ENCODE data around the gene ABCB11.
"Not testable (repeated sequence)": the region's sequence is repeated elsewhere in the genome, so short reads cannot be mapped to it uniquely, and the experiment has no call there.

Gene ABCB11

DNA sequence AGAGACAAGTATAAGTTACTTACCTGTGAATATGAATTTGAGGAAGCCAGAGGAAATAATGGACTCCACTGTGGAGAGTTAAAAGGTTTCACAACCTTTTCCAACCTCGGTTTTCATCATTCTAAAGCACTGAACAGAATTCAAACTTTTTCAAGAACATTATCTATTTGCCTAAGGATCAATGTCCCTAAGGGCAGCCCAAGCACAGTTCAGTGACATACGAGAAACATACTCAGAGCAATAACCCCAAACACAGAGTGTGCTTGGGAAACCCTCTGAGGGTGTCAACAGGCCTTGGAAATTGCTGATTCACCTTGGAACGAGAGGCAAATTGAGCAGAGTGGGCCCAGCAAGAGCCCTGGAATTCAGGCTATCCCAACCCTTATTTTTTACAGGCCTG is at the start of gene ABCB11:
ABCB11 (minus strand) TSS at position 123 of the 400 bp plus-strand sequence. CDS start 13,199 bp downstream, outside the sequence.
- DNase-seq, result no peak

DNA sequence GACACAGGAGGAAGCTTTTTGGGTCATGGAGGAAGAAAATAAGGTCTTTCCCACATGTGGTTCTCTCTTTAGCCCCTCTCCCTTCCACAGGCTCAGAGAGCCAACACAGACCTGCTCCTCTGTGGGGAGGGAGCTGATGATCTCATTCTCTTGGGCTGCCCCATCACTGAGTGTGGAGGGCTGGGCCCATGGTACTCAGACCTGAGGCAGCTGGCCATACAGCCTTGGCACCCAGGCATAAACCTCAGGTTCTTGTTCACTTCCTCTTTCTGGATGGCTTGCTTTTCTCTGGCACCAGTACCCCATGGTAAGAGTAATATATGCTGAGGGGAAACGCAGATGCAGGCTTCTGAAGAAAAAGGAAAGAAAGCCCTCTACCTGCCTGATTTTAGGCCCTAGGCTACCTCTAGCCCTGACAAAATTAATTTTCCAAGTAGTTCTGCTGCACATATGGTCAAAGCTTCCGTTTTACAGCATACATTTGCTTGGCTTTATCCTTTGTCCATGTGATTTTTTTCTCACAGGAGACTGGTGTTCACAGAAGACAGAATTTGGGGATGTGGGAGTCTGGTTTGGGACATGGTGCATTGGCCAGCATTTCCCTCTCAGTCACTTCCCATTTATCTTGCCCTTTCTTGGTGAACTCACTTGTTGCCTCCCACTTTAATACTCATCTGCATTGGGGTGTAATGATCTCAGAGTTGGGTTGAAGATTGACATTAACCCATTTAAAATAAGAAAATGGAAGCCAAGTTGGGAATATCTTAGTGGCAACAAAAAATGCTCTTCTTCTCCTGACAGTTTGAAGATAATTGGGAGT is 49.3 kb upstream of the ABCB11 start:
- DNase-seq, result no peak

DNA sequence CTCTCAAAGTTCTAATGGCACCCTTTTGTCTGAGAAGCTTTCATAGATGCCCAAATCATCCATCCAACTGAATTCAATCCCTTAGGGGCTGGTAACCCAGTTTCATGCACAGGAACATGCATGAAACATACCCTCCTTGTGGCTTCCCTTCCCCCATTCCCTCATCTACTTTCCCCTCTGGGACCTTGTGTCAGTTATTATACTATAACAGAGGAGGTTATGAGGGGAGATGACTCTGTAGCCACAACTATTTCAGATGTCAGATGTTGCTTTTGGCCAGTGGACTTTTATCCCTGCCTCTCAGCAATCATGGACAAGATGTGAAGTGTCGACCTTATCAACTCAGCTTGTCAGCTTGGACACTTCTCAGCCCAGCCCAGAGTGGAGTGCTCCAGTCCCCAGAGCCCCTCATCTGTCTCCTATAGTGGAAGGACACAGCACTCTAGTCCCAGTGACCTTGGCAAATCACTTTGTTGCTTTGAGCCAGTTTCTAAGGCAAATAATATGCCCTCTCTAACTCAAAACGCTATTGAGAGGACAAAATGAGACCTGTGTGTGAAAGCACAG is 46.6 kb upstream of the ABCB11 start:
- peak; percentile 50 for DNase-seq

DNA sequence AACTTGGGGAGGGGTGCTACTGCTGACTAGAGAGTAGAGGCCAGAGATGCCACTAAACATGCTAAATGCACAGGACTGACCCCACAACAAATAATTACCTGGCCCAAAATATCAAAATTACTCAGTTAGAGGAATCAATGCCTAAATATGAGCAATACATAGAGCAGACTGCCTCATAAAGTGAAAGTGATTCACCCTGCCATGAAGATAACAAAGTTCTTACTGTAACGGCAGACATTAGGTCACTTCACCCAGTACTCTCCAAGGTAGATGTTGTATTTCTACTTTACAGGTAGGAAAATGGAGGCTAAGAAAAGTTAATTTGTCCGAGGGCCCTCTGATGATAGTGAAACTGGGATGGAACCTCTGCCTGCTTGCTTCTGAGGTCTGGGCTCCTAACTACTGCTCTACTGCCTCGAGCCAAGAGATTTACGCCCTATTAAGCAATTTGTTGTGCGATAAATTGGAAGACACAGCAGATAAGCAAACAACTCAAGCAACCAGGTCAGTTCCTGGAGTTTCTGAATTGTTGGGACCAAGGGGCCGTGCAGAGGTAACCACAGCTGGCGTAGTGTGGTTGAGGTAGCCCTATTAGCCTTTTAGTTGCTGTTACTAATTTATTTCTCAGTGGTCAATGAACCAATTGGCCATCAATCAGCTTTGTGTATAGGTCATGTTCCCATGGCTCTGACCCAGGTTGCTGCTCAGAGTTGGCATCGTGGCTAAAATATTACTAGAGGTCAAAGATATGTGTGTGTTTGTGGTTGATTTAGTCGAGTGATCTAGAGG is 43.0 kb upstream of the ABCB11 start:
- peak; percentile 25 for DNase-seq

DNA sequence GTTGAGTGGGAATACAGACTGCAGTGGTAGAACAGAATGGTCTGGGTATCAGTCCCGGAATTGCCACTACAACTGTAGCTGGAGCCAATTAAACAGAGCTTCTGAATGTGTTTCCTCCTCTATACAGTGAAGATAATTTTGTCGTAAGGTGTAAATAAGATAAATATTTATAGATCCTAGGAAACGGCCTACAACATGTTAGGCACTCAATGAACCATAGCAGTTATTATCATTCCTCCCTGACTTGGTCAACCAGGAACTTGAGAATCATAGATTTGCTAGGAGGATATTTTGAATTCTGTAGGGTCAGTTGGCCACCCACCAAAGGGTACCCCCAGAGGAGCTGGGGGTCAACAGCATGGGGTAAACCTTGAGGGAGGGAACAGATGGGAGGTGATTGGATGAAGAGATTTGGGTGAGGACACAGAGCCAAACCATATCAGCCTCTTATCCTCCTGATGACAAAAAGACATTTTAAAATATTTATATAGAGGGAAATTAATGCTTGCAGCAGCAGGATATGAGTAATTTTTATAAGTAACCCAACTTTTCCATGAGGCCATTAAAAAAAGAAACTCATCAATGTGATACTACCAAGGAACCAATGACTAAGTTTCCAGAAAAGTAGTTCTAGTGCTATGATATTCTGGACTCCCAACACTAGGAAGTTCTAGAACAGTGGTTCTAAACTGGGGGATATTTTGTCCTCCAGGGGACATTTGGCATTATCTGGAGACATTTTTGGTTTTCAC is 42.3 kb upstream of the ABCB11 start:
- no peak for DNase-seq

DNA sequence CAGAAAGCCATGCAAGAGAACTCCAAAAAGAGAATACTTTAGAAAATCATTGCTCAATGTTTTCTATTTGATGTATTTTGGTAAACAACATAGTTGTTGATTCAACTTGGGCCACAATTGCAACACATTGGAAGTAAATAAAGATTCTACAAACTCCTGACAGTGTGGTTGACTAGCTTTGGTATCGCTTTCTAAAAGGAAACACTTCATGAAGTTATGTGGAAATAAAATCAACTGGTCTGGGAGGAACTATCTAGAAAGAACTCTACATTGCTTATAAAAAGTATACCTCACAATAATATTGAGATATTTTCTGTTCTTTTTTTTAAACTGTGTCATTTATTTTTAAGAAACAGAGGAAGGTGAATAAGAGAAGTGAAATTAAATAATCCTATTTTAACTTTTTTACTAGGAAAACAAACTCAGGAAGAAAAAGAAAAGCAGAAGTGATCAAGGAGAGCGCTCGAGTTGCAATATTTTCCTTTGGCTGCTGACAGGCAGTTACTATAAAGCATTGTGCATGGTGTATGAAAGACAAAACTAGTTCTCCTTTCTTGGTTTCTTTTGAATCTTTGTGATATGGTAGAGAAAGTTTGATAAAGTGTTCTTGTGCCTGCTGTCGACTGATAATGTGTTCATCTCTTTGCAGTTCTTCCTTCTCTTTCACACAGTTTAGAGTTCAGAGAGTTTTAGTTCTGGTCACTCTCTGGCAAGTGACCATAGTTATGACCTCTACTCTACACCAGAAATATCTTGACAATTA is 41.2 kb upstream of the ABCB11 start:
- DNase-seq, result no peak

DNA sequence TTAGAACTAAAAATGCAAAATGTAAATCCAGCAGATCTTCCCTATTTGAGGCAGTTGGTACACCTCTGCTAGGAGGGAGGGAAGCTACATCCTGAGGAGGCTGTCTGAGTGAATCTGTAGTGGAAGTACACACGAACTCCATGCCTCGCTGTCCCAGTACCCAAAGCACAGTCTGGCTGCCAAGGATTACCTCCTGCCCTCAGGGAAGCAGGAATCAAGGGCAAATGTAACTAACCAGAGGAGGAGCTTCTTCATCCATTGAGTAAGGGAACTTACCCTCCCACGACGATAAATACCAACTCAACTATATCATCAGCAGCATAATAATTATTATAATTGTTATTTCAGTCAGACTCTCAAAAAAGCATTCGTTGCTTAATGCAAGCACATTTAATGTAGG is 40.3 kb upstream of the ABCB11 start:
- no peak for DNase-seq

DNA sequence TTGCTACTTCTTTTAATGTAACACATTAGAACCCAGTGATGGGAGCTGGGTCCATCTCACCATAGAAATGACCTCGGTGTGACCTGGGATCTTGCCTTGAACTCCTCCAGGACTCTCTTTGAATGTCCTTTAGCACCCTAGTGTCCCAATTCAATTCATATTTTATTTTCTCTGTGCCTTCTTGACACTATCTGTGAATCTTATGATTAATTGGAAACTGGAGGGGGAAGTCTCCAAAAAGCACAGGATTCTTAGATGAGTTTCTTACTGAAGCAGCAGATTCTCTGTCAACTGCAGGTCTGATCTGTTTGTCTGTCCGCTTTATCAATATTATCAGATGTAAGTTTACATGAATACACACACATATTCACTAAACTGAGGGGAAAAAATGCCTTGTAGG is 38.7 kb upstream of the ABCB11 start:
- no peak for DNase-seq

DNA sequence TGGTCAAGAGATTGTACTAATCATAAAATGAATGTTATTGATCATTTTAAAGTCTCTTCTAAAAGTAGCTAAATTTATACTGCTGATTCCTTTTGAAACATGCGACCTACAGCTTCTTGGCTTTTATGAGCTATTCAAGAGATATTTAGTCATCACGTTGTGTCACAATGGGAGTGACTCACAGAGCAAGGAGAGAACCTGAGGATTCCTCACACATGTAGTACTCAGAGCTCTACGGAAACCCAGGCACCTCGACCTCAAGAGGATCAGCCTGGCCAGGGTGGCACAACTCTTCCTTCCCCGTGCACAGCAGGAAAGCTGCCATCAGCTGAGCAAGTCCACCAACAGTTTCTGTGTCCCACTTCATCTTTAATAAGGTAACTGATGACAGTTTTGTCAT is 38.2 kb upstream of the ABCB11 start, which contains the start of gene DHRS9:
DHRS9 (plus strand) TSS at position 223 of the 400 bp plus-strand sequence. CDS start 12,019 bp downstream, outside the sequence.
- no peak for DNase-seq

DNA sequence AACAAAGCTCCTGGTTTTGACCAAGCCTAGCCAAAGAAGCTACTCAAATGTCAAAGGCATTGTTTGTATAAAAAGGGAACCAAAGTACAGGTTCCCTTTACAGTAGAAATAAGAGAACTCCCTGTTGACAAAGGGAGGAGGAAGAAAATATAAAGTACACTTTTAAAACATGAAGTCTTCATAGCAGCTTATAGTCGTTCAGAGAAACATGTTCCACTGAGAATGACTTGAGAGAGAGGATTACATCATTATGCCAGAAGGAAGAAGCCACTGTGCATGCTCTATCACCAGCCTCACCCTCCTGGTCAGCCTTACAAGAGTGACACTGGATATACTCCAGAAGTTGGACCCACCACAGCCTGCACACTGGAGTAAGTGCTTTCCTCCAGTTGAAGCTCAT is 35.8 kb upstream of the ABCB11 start:
- DNase-seq, result no peak

DNA sequence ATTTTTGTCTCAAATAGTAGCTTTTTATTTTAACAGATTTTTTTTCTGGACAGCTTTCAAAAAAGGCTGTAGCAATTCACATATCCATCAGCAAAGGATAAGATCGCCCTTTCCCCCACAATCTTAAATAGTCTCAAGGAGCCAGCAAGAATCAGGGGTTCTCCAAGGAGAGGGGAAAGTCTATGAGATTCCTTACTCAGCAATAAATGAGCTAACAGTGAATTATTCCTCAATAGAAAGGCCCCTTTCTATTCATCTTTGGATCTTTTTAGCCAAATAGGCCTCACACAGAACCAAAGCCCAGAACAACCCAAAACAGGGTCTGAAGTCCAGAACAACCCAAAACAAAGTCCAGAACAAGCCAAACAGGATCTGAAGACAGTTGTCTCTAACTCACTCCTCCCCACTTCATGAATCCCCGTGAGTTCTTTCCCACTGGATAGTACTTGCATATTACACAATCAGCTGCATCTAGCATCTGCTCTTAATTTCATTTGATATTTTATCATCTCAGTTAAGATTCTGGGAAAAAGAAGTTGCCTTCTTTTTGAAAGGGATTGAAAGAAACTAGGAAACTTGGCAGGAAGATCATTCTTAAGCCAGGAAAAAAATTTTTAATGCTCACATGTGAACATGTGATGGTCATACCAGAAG is 34.9 kb upstream of the ABCB11 start:
- DNase-seq, result no peak

DNA sequence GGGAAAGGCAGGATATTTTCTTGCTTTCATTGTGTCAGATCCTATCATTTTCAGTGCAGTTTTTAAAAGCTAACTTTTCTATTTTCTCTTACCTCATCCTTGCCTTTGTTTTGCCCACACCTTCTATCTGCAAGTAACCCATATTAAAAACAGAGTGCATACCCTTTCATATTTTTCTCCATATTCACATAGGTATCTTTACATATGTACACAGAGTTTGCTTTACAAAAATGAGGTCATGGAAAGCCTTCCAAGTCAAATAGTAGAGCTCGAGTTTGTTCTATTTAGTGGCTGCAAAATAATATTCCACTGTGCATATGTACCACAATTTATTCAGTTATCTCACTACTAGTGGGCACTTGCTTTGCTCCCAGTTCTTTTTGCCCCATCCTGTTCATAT is 34.3 kb upstream of the ABCB11 start:
- DNase-seq, result no peak

DNA sequence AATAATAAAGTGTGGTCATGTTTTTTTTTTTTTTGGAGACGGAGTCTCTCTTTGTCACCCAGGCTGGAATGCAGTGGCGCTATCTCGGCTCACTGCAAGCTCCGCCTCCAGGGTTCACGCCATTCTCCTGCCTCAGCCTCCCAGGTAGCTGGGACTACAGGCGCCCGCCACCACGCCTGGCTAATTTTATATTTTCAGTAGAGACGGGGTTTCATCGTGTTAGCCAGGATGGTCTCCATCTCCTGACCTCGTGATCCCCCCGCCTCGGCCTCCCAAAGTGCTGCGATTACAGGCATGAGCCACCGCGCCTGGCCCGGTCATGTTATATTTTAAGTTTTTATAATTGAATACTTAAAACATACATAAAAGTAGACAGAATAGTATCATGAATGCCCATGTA is 33.1 kb upstream of the ABCB11 start:
- DNase-seq, result not testable (repeated sequence)

DNA sequence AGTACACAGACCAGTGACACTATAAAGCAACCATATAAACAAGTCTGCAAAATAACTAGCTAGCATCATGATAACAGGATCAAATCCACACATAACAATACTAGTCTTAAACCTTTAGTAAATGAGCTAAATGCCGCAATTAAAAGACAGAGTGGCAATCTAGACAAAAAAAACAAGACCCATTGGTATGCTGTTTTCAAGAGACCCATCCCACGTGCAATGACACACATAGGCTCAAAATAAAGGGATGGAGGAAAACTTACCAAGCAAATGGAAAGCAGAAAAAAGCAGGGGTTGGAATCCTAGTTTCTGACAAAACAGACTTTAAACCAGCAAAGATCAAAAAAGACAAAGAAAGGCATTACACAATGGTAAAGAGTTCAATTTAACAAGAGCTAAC is 23.5 kb upstream of the ABCB11 start:
- DNase-seq, result not testable (repeated sequence)

DNA sequence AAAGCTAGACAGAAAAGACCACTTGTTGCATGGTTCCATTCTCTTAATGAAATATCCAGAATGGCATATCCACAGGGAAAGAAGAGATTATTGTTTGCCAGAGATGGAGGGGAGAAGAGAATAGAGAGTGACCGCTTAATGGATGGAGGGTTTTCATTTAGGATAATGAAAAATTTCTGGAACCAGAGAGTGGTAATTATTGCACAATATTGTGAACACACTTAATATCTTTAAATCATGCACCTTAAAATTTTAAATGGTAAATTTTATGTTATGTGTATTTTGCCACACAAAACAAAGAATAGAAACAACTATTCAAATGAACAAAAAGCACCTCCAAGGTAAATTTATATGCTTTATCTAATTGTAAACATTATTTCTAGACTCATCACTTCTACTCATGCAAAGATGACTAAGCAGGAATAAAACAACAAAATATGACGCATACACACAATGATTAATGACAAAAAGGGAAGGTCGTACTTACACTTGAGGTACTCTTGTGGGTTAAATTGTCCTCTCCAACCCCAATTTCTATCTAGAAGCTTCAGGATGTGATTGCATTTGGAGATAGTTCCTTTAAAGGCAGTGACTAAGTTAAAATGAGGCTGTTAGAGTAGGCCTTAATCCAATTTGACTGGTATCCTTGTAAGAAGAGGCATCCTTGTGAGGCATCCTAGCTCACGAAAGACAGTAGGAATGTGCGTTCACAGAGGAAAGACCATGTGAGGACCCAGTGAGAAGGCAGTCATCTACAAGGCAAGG is 19.5 kb upstream of the ABCB11 start:
- DNase-seq, result no peak

DNA sequence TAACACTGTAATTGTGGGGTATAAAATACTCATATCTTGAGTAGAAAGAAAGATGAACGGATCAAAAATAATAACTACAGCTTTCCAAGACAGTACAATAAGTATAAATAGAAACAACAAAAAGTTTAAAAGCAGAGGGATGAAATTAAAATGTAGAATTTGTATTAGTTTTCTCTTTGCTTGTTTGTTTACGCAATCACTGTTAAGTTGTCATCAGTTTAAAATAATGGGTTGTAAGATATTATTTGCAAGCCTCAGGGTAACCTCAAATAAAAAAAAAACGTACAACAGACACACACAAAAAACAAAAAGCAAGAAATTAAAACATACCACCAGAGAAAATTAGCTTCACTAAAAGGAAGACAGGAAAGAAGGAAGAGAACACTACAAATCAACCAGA is 18.0 kb upstream of the ABCB11 start:
- no peak for DNase-seq

DNA sequence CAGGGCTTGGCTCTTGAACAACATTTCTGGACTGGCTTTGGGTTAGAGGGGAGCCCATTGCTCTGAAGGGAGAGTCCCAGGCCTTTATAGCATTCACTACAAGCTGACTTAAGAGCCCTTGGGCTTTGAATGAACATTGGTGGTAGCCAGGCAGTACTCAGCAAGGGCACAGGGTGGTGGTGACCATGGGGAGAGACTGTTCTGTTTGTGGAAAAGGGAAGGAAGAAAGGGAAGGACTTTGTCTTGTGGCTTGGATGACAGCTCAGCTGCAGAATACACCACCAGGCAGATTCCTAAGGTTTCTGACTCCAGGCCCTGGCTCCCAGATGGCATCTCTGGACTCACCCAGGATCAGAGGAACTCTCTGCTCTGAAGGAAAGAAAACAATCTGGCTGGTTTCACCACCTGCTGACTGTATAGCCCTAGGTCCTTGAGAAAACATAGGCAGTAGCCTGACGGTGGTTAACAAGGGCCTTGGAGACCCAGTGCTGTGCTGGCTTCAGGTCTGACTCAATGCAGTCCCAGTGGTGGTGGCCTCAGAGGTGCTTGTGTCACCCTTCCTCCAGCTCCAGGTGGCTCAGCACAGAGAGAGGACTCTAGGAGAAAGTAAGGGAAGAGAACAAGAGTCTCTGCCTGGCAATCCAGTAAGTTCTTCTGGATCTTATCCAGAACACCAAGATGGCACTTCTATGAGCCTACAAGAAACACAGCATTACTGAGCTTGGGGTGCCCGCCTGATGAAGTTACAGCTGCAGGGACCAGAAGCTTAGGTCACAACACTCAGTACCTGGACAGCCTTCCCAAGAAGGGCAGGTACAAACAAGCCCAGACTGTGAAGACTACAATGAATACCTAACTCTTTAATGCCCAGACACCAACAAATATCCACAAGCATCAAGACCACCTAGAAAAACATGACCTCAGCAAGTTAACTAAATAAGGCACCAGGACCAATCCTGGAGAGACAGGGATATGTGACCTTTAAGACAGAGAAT is 16.4 kb upstream of the ABCB11 start:
- no peak for DNase-seq

DNA sequence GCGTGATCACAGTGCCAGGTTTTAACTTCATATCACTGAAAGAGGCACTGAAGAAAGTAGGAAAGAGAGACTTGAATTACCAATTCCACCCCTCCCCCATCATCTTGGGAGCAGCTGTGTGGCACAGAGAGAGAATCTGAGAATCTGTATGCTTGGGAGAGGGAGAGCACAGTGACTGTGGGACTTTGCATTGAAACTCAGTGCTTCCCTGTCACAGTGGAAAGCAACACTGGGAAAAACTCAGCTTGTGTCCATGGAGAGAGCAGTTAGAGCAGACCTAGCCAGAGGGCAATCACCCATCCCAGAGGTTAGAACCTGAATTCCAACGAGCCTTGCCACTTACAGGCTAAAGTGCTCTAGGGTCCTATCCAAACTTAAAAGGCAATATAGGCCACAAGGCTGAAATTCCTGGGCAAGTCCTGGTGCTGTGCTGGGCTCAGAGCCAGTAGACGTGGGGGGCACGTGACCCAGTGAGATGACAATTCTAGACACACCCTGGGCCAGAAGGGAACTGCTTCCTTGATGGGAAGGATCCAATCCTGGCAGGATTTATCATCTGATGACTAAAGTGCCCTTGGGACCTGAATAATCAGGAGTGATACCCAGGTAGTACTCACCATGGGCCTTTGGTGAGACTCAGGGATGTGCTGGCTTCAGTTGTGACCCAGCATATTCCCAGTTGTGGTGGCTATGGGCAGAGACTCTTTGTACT is 15.5 kb upstream of the ABCB11 start:
- DNase-seq, result no peak

DNA sequence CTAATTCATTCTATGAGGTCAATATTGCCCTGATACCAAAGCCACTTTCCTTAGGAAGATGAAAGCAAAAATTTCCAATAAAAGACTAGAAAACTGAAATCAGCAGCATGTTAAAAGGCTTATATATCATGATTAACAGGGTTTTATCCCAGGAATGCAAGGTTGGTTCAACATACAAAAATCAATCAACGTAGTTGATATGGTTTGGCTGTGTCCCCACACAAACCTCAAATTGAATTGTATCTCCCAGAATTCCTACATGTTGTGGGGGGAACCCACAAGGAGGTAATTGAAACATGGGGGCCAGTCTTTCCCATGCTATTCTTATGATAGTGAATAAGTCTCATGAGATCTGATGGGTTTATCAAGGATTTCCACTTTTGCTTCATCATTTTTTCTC is 11.7 kb upstream of the ABCB11 start:
- DNase-seq, result no peak

Data from eye (tissue), 1 donor.